NCI-H2196 (cell line): ENCODE results near the gene SPO11.

Experiments
- DNase-seq: peaks from one replicate; lab custom pipeline; 2025; ENCODE audit not compliant: unreplicated experiment; lab: John Stamatoyannopoulos, UW

SPO11 gene

GRCh38 chr20:57374931-57375651, 45.5 kb downstream of the SPO11 start:
- no peak for DNase-seq

GRCh38 chr20:57375652-57376230, 46.1 kb downstream of the SPO11 start:
- DNase-seq = no peak

GRCh38 chr20:57377350-57377749, 47.7 kb downstream of the SPO11 start:
- DNase-seq = no peak

GRCh38 chr20:57378107-57378506, 48.5 kb downstream of the SPO11 start:
- DNase-seq = no peak

GRCh38 chr20:57378646-57379262, 49.2 kb downstream of the SPO11 start:
- DNase-seq = no peak

GRCh38 chr20:57379263-57379647, 49.7 kb downstream of the SPO11 start:
- DNase-seq = no peak

- DNase-seq = no peak
Measured at GRCh38 chr20:57380081-57380750, 50.6 kb downstream of the SPO11 start.

GRCh38 chr20:57381596-57382503, 52.2 kb downstream of the SPO11 start:
- peak; percentile 82 for DNase-seq

GRCh38 chr20:57382516-57382915, 52.9 kb downstream of the SPO11 start:
- DNase-seq = no peak

GRCh38 chr20:57383447-57384347, 54.1 kb downstream of the SPO11 start:
- DNase-seq = no peak

GRCh38 chr20:57384486-57384885, 54.9 kb downstream of the SPO11 start:
- no peak for DNase-seq

GRCh38 chr20:57384953-57385761, 55.6 kb downstream of the SPO11 start:
- DNase-seq = no peak

GRCh38 chr20:57385940-57386339, 56.3 kb downstream of the SPO11 start:
- DNase-seq = no peak

GRCh38 chr20:57386762-57387161, 57.2 kb downstream of the SPO11 start:
- no peak for DNase-seq

- DNase-seq = no peak
Measured at GRCh38 chr20:57387463-57387862, 57.9 kb downstream of the SPO11 start.

- DNase-seq = no peak
Measured at GRCh38 chr20:57387945-57388371, 58.4 kb downstream of the SPO11 start.

- no peak for DNase-seq
Measured at GRCh38 chr20:57388953-57389694, 59.5 kb downstream of the SPO11 start.
